H1 (cell line): ENCODE data around the gene SGMS1.

ENCODE experiments used
- CEBPB ChIP-seq: IDR thresholded peaks from 2 replicates; pipeline ENCODE4 v1.6.1; 2012; ENCODE audit warnings: low read depth, low read length
- CHD1 ChIP-seq: IDR thresholded peaks from 2 replicates; pipeline ENCODE4 v1.6.1; 2012; ENCODE audit warnings: low read depth, low read length, improper control_type of control experiment
- EP300 ChIP-seq, 2 experiments: IDR thresholded peaks; 1 replicate in 1 of 2; 2 replicates in 1 of 2; pipeline ENCODE4 v1.6.1; 2011 to 2012; ENCODE audit warnings: low read depth in 2 of 2, low read length in 2 of 2, mild to moderate bottlenecking in 2 of 2, borderline replicate concordance in 1 of 2, inconsistent platforms in 1 of 2, moderate library complexity in 1 of 2
- EZH2 ChIP-seq: fragments of 200-600 bp; sonication (generic); IDR thresholded peaks from 2 replicates; pipeline ENCODE4 v1.7.1; 2012; ENCODE audit warnings: low read depth, mild to moderate bottlenecking, moderate library complexity, low read length, inconsistent platforms; ENCODE audit not compliant: severe bottlenecking
- SP1 ChIP-seq: IDR thresholded peaks from 2 replicates; pipeline ENCODE4 v1.6.1; 2011; ENCODE audit warnings: low read depth, low read length
- YY1 ChIP-seq: IDR thresholded peaks from 2 replicates; pipeline ENCODE4 v1.6.1; 2011; ENCODE audit warnings: low read depth, mild to moderate bottlenecking, low read length
- ZNF274 ChIP-seq: IDR thresholded peaks from 2 replicates; pipeline ENCODE4 v1.7.0; 2012; ENCODE audit warnings: low read length, borderline replicate concordance; ENCODE audit errors: extremely low read depth
- TF ChIP-seq, protein P1 (sequence below), 3 experiments: IDR thresholded peaks; 1 replicate in 2 of 3; 2 replicates in 1 of 3; pipeline versions ENCODE4 v1.5.1 to v1.6.1; 2011; ENCODE audit warnings: low read length in 3 of 3, mild to moderate bottlenecking in 3 of 3, inconsistent platforms in 2 of 3, low read depth in 1 of 3, moderate library complexity in 1 of 3; ENCODE audit not compliant: insufficient read depth in 1 of 3; ENCODE audit errors: control extremely low read depth in 1 of 3

DNA sequence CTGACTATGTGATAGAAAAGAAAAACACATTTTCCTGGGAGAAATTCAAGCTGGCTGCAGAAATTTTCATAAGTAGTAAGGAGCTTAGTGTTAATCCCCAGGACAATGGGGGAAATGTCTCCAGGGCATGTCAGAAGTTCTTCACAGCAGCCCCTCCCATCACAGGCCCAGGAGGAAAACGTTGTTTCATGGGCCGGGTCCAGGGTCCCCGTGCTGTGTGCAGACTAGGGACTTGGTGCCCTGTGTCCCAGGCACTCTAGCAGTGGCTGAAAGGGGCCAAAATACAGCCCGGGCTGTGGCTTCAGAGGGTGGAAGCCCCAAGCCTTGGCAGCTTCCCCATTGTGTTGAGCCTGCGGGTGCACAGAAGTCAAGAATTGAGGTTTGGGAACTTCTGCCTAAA is 273.4 kb downstream of the SGMS1 start:
- TF ChIP-seq EZH2, result no peak
- no peak for TF ChIP-seq EP300 (IDR thresholded peaks at IDR 0.05; ENCODE audit: borderline replicate concordance in 1 of 2, low read depth in 2 of 2, low read length in 2 of 2)
- no peak for TF ChIP-seq SP1
- TF ChIP-seq ZNF274, result no peak
- TF ChIP-seq, protein P1, sequence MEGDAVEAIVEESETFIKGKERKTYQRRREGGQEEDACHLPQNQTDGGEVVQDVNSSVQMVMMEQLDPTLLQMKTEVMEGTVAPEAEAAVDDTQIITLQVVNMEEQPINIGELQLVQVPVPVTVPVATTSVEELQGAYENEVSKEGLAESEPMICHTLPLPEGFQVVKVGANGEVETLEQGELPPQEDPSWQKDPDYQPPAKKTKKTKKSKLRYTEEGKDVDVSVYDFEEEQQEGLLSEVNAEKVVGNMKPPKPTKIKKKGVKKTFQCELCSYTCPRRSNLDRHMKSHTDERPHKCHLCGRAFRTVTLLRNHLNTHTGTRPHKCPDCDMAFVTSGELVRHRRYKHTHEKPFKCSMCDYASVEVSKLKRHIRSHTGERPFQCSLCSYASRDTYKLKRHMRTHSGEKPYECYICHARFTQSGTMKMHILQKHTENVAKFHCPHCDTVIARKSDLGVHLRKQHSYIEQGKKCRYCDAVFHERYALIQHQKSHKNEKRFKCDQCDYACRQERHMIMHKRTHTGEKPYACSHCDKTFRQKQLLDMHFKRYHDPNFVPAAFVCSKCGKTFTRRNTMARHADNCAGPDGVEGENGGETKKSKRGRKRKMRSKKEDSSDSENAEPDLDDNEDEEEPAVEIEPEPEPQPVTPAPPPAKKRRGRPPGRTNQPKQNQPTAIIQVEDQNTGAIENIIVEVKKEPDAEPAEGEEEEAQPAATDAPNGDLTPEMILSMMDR (IDR thresholded peaks at IDR 0.05; ENCODE audit: control extremely low read depth in 1 of 3, insufficient read depth in 1 of 3, low read depth in 1 of 3, low read length in 3 of 3), result no peak
- TF ChIP-seq YY1, result no peak
- TF ChIP-seq CEBPB, result no peak
- TF ChIP-seq CHD1, result no peak
